ENCODE data around the gene USP3. TPM values are rescaled to one million over a fixed set of nuclear protein-coding genes. Genes with fewer than 3 reads are reported as not detected.

Gene USP3
- total RNA-seq, 4 donors from 2014 or later: 74.0 to 90.9 (median 75.5) TPM

- TF ChIP-seq CTCF (IDR thresholded peaks at IDR 0.05; ENCODE audit: low read depth): no peak
Observed at GRCh38 chr15:63492541-63493077, 11.8 kb upstream of the USP3 start.

DNA sequence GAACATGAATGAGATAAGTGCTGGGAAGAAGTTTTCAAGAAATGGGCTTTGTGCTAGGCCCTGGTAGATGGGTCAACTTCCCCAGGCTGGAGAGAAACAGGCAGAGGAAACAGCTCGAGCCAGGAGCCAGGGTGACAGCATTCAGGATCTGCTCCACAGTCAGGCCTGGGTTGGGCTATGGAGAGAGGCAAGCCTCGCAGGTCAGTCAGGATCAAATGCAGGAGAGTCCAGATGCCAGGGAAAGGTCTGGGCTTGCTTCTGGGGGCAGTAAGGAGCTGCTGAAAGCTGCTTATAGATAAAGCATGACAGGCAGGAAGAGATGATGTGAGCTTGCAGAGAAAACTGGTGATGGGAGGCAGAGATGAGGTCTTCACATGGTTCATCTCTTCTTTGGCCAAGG, 11.0 kb upstream of the USP3 start:
- no peak for TF ChIP-seq CTCF (IDR thresholded peaks at IDR 0.05; ENCODE audit: low read depth)

GRCh38 chr15:63494408-63494807, 10.0 kb upstream of the USP3 start:
- TF ChIP-seq CTCF (IDR thresholded peaks at IDR 0.05; ENCODE audit: low read depth): no peak

- no peak for TF ChIP-seq CTCF (IDR thresholded peaks at IDR 0.05; ENCODE audit: low read depth)
Observed at GRCh38 chr15:63495343-63495742, 9.1 kb upstream of the USP3 start.

GRCh38 chr15:63495780-63496488, 8.5 kb upstream of the USP3 start:
- TF ChIP-seq CTCF (IDR thresholded peaks at IDR 0.05; ENCODE audit: low read depth): no peak

DNA sequence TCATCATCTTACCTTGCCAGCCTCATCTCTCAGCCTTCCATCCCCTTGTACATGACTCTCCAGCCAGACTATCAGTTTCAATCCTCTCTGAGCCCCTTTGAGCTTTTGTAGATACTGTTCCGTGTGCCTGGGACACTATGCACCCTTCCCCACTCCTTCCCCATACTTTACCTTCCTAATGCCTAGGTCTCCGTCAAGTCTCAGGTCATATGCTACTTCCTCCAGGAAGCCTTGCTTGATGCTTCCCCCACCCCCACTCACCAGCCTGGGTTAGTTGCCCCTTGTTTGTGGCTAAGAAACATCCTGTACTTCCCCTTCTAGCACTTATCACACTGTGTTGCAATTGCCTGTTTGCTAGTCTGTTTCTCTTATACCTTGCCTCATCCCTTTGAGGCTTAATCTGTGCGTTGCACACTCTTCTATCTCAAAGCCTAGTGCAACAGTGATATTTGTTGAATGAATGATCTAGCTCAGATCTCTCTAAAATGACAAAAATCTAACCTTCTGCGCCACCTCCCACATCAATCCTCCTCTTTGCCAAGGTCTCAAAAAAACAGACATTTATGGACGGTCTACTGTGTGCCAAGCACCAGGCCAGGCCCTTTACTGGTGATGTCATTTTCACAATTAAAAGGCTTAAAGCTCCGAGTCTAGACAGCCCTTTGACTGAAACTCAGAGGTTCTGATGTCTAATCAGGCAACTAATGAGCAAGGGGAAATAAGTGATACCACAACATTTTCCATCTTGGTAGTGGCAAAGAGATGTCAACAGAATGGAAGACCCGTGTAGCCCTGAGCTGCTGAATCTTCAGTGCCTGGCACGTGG, 6.5 kb upstream of the USP3 start:
- no peak for TF ChIP-seq CTCF (IDR thresholded peaks at IDR 0.05; ENCODE audit: low read depth)

DNA sequence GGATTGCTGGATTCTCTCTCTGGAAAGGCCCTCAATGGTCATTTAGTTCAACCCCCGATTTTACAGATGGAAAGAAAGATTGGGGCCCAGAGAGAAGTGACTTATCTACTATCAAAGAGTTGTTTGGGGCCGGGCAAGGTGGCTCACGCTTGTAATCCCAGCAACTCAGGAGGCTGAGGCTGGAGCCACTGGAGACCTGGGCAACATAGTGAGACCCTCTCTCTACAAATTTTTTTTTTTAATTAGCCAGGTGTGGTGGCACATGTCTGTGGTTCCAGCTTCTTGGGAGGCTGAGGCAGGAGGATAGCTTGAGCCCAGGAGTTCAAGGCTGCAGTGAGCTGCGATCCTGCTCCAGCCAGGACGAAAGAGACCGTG, 5.2 kb upstream of the USP3 start:
- TF ChIP-seq CTCF (IDR thresholded peaks at IDR 0.05; ENCODE audit: low read depth): no peak
